K562 (cell line): ENCODE results near the gene PGAM2. TPM values are rescaled to one million over a fixed set of nuclear protein-coding genes. Genes with fewer than 3 reads are reported as not detected.
A peak's percentile ranks its signal among the peaks of the same experiment; 100 is the strongest.

Experiments
- ATAC-seq: fragments of 200-7000 bp; cut with Tn5 transposase; 3 replicates; pipeline ENCODE4 v1.9.1; 2020; ENCODE audit warnings: moderate library complexity
- BruUV-seq: library from RNA; stranded (reverse); fragments of 400-500 nt; replicated peaks from 2 replicates; lab custom pipeline; 2021; lab: Mats Ljungman, UMichigan
- CTCF ChIA-PET: fragments of 300-600 bp; formaldehyde crosslinking; extraction: SDS; loops from one replicate; lab custom pipeline; 2021; ENCODE audit warnings: low intra/inter-chr PET ratio; lab: Yijun Ruan, JAX
- POLR2A ChIA-PET: fragments of 300-600, 350-650 bp; sonication (Branson Sonifier 250); formaldehyde crosslinking; extraction: SDS; loops from one replicate; lab custom pipeline; 2021; ENCODE audit warnings: antibody characterized with exemption, inconsistent platforms; lab: Yijun Ruan, JAX
- DNase-seq, 4 experiments: peaks; one replicate each; pipeline versions ENCODE4 v3.0.0 to v3.0.0-alpha.2; 2011 to 2018; ENCODE audit warnings: low spot score in 3 of 4, mixed read lengths in 3 of 4; ENCODE audit errors: extremely low read depth in 1 of 4
- FAIRE-seq: peaks from 2 replicates; lab custom pipeline; 2011; peaks lifted over from hg19 to GRCh38; lab: Jason Lieb, UNC
- H2AFZ ChIP-seq: 2 replicates; pipeline ENCODE4 v1.6.0; 2011; ENCODE audit warnings: low read depth, low read length, control low read depth, inconsistent platforms
- H3K27ac ChIP-seq: fragments of 200-600 bp; 3 replicates; pipeline ENCODE4 v1.8.0; 2011; ENCODE audit warnings: low read depth, mild to moderate bottlenecking, control low read depth, inconsistent platforms, low read length, moderate library complexity, mixed read lengths; ENCODE audit errors: extremely low read depth
- H3K27me3 ChIP-seq, 2 experiments: fragments of 300-600 bp in 1 of 2; 2 replicates in 1 of 2; 3 replicates in 1 of 2; pipeline versions ENCODE4 v1.6.0 to v1.8.0; 2011; ENCODE audit warnings: inconsistent platforms in 2 of 2, low read length in 2 of 2, mild to moderate bottlenecking in 1 of 2, mixed read lengths in 1 of 2, moderate library complexity in 1 of 2; ENCODE audit not compliant: control insufficient read depth in 2 of 2, insufficient read depth in 2 of 2
- H3K36me3 ChIP-seq: fragments of 300-600 bp; 3 replicates; pipeline ENCODE4 v1.8.0; 2011; ENCODE audit warnings: mild to moderate bottlenecking, low read length, inconsistent platforms; ENCODE audit not compliant: control insufficient read depth, insufficient read depth
- H3K4me1 ChIP-seq, 2 experiments: fragments of 200-600 bp in 1 of 2; replicated peaks in 1 of 2; 2 replicates in 1 of 2; 3 replicates in 1 of 2; pipeline versions ENCODE4 v1.5.1 to v1.8.0; 2011; ENCODE audit warnings: inconsistent platforms in 2 of 2, low read length in 2 of 2, mild to moderate bottlenecking in 1 of 2, mixed read lengths in 1 of 2, moderate library complexity in 1 of 2; ENCODE audit not compliant: control insufficient read depth in 2 of 2, insufficient read depth in 2 of 2
- H3K4me2 ChIP-seq: 2 replicates; pipeline ENCODE4 v1.6.1; 2011; ENCODE audit warnings: low read length, control low read depth, inconsistent platforms, mixed read lengths; ENCODE audit not compliant: insufficient read depth
- H3K4me3 ChIP-seq: fragments of 200-600 bp; sonication (generic), shearing (Covaris generic); 2 replicates; pipeline ENCODE4 v1.5.1; 2016; ENCODE audit warnings: control low read depth, inconsistent platforms
- H3K79me2 ChIP-seq: fragments of 200-600 bp; 3 replicates; pipeline ENCODE4 v1.8.0; 2011; ENCODE audit warnings: low read length, inconsistent platforms; ENCODE audit not compliant: control insufficient read depth, insufficient read depth
- H3K9ac ChIP-seq, 2 experiments: 2 replicates each; pipeline versions ENCODE4 v1.6.0 to v1.6.1; 2011; ENCODE audit warnings: low read depth in 2 of 2, low read length in 2 of 2, control low read depth in 1 of 2, inconsistent platforms in 1 of 2, mild to moderate bottlenecking in 1 of 2, mixed read lengths in 1 of 2; ENCODE audit not compliant: insufficient read depth in 1 of 2
- H3K9me1 ChIP-seq: one replicate; pipeline ENCODE4 v1.6.0; 2011; ENCODE audit warnings: inconsistent platforms, mild to moderate bottlenecking, low read length, moderate library complexity; ENCODE audit not compliant: control insufficient read depth, insufficient read depth
- H3K9me3 ChIP-seq: replicated peaks from 2 replicates; pipeline ENCODE4 v1.5.1; 2011; ENCODE audit warnings: low read depth, low read length, inconsistent platforms; ENCODE audit not compliant: control insufficient read depth, insufficient read depth
- H4K20me1 ChIP-seq: replicated peaks from 2 replicates; pipeline ENCODE4 v1.6.1; 2011; ENCODE audit warnings: low read length, inconsistent platforms, mixed read lengths; ENCODE audit not compliant: control insufficient read depth, insufficient read depth
- C11orf30 ChIP-seq: fragments of 450-650 bp; IDR thresholded peaks from 2 replicates; pipeline ENCODE4 v1.6.1; 2016; ENCODE audit warnings: low read depth, mild to moderate bottlenecking
- CGGBP1 ChIP-seq: fragments of 250-450 bp; sonication (Bioruptor Pico); IDR thresholded peaks from 2 replicates; pipeline ENCODE4 v1.9.0; 2021; ENCODE audit warnings: mild to moderate bottlenecking
- KDM5B ChIP-seq: fragments of 200-600 bp; sonication (generic); IDR thresholded peaks from 2 replicates; pipeline ENCODE4 v1.6.1; 2012; ENCODE audit warnings: low read depth, mild to moderate bottlenecking, moderate library complexity, low read length, control low read depth, inconsistent platforms; ENCODE audit not compliant: insufficient replicate concordance
- SPI1 ChIP-seq: IDR thresholded peaks from 2 replicates; pipeline ENCODE4 v1.6.1; 2011; ENCODE audit warnings: low read depth, low read length, control low read depth, borderline replicate concordance
- WGBS: fragments of 100-300 bp; shearing (Covaris generic); methylation state at CpG from one replicate; pipeline ENCODE4 v1.1.6; 2016; ENCODE audit warnings: low coverage, mixed read lengths; ENCODE audit not compliant: insufficient coverage; ENCODE audit errors: missing lambda C conversion rate; 5-methylcytosine and 5-hydroxymethylcytosine counted together
- in situ Hi-C: fragments of 300-500 bp; cut with MboI; formaldehyde crosslinking; loops from 4 replicates; pipeline ENCODE4 v1.15.0; 2018; ENCODE audit warnings: inconsistent platforms, mixed read lengths
- intact Hi-C: fragments of 100-400 bp; cut with micrococcal nuclease; formaldehyde crosslinking; loops from 2 replicates; pipeline ENCODE4 v1.14.2; 2022
- polyA plus RNA-seq, 8 experiments: library from polyadenylated mRNA; depleted of rRNA in 4 of 8; stranded (reverse) in 5 of 8; unstranded in 3 of 8; fragments of >200 nt; fragmentation: Nextera tagmentation in 2 of 8; fragmentation: Illumina TruSeq in 1 of 8; extraction: Ambion mirVana in 2 of 8; extraction: Trizol in 1 of 8; gene quantifications; 2 replicates each; pipeline versions ENCODE4 v1.2.1 to v1.2.3, GENCODE V29; 2011 to 2014; ENCODE audit warnings: inconsistent platforms in 1 of 8, missing spikeins in 1 of 8
- total RNA-seq, 7 experiments: library from RNA; depleted of rRNA in 6 of 7; stranded (reverse); fragments of >200 nt in 6 of 7; fragmentation: Illumina TruSeq in 2 of 7; extraction: Trizol in 2 of 7; gene quantifications; 2 replicates each; pipeline versions ENCODE4 v1.2.1 to v1.2.3, GENCODE V29; 2011 to 2021; ENCODE audit warnings: low replicate concordance in 1 of 7

PGAM2 gene
- total and polyA plus RNA-seq, 9 of the 15 experiments (the other 6 are each of a cell fraction or from before 2014, with no cell fraction given), result not detected

- POLR2A ChIA-PET, result no interaction called here
- CTCF ChIA-PET, result no interaction called here
- in situ Hi-C loops (no loop called here), intact Hi-C loops (no loop called here)
- Histone ChIP-seq H3K4me3 (peak overlapping the region; percentile 89), H3K4me2 (peak overlapping the region; percentile 97), H3K9ac (peak overlapping the region; percentile 81 to 98), H3K4me1 (peaks cover 14 to 29% of the 10 kb centered on the region in 2 experiments; a peak in 4 of 5 replicates), H3K79me2 (peaks cover 41% of the 10 kb centered on the region), H2AFZ (peak overlapping the region; percentile 92), H3K9me3 (no peaks in the 10 kb centered on the region), H4K20me1 (peaks cover 6% of the 10 kb centered on the region; the same call in 1 of the 2 replicates), H3K27me3 (no peaks in the 10 kb centered on the region), H3K9me1 (peaks cover 7% of the 10 kb centered on the region), H3K36me3 (peaks cover 30% of the 10 kb centered on the region; the same call in 2 of the 3 replicates), H3K27ac (peak overlapping the region; percentile 81)
- TF ChIP-seq SPI1, result 0 out of 2 replicates have a peak, but pooled peaks have one; percentile 14
- no peak for TF ChIP-seq CGGBP1 (CRISPR knock-in tag)
- peak; percentile 36 for TF ChIP-seq KDM5B
- peak; percentile 18; the same call in 1 of the 2 replicates for TF ChIP-seq C11orf30
- FAIRE-seq (no peak), DNase-seq (peak in 3 of 4 experiments; percentile 9 to 16 (median 14)), ATAC-seq (peak; percentile 10; the same call in 2 of the 3 replicates)
- WGBS, result 22% methylated on average over 15 of the region's 15 CpGs
- BruUV-seq, result TSS peak; percentile 49
Measured at GRCh38 chr7:44045226-44046014, 19.9 kb downstream of the PGAM2 start.
